CD4-positive, alpha-beta T cell (primary cell): Measurements from ENCODE around the gene PAQR8. TPM values are rescaled to one million over a fixed set of nuclear protein-coding genes. Genes with fewer than 3 reads are reported as not detected.

Experiments
- ATAC-seq: fragments of 200-7000 bp; cut with Tn5 transposase; one replicate; pipeline ENCODE4 v1.10.0; 2022; ENCODE audit warnings: mild to moderate bottlenecking; ENCODE audit not compliant: poor library complexity
- CTCF ChIA-PET: fragments of 350-600 bp; sonication (Branson Sonifier 250); formaldehyde crosslinking; loops from one replicate; lab custom pipeline; 2021; ENCODE audit warnings: antibody characterized with exemption, inconsistent platforms; lab: Charles Lee
- POLR2A ChIA-PET: fragments of 350-600 bp; sonication (Branson Sonifier 250); formaldehyde crosslinking; loops from one replicate; lab custom pipeline; 2021; ENCODE audit warnings: antibody characterized with exemption, inconsistent platforms; lab: Charles Lee
- DNase-seq, 14 experiments: peaks; one replicate each; pipeline ENCODE4 v3.0.0-alpha.2; 2013 to 2020; ENCODE audit warnings: mixed read lengths in 2 of 14
- H3K27ac ChIP-seq, 2 donors: one replicate each; pipeline versions ENCODE4 v1.5.1 to v1.7.0; 2013; ENCODE audit warnings: low read length in 2 of 2, low read depth in 1 of 2, mild to moderate bottlenecking in 1 of 2
- H3K27me3 ChIP-seq, 2 experiments: 1 replicate in 1 of 2; 2 replicates in 1 of 2; pipeline versions ENCODE4 v1.6.1 to v1.7.0; 2013; ENCODE audit warnings: low read length in 2 of 2, control low read depth in 1 of 2, mild to moderate bottlenecking in 1 of 2, moderate library complexity in 1 of 2; ENCODE audit not compliant: insufficient read depth in 2 of 2, control insufficient read depth in 1 of 2
- H3K36me3 ChIP-seq: one replicate; pipeline ENCODE4 v1.6.1; 2013; ENCODE audit warnings: low read length, control low read depth; ENCODE audit not compliant: insufficient read depth
- H3K4me1 ChIP-seq: one replicate; pipeline ENCODE4 v1.6.1; 2013; ENCODE audit warnings: low read length, control low read depth; ENCODE audit not compliant: insufficient read depth
- H3K4me3 ChIP-seq: one replicate; pipeline ENCODE4 v1.5.1; 2013; ENCODE audit warnings: mild to moderate bottlenecking, low read length, moderate library complexity
- H3K9me3 ChIP-seq, 2 experiments: 1 replicate in 1 of 2; 2 replicates in 1 of 2; pipeline versions ENCODE4 v1.6.1 to v1.7.0; 2013; ENCODE audit warnings: low read length in 2 of 2, mild to moderate bottlenecking in 2 of 2, control low read depth in 1 of 2, moderate library complexity in 1 of 2; ENCODE audit not compliant: control insufficient read depth in 1 of 2, insufficient read depth in 1 of 2
- H3K27ac Mint-ChIP-seq: one replicate; pipeline ENCODE4 v1.8.0; 2020; ENCODE audit warnings: mixed read lengths
- H3K27me3 Mint-ChIP-seq: one replicate; pipeline ENCODE4 v1.8.0; 2021; ENCODE audit warnings: mixed read lengths
- H3K36me3 Mint-ChIP-seq: one replicate; pipeline ENCODE4 v1.8.0; 2021; ENCODE audit warnings: low read depth, mixed read lengths
- H3K4me1 Mint-ChIP-seq: one replicate; pipeline ENCODE4 v1.8.0; 2021; ENCODE audit warnings: low read depth, mixed read lengths
- H3K4me3 Mint-ChIP-seq: one replicate; pipeline ENCODE4 v1.8.0; 2020; ENCODE audit warnings: mild to moderate bottlenecking, mixed read lengths
- H3K9me3 Mint-ChIP-seq: one replicate; pipeline ENCODE4 v1.8.0; 2020; ENCODE audit warnings: mixed read lengths
- CTCF ChIP-seq: fragments of 200-600 bp; IDR thresholded peaks from one replicate; pipeline ENCODE4 v1.8.0; 2022; ENCODE audit warnings: antibody characterized with exemption, mild to moderate bottlenecking
- intact Hi-C, 2 experiments: fragments of 100-400 bp; cut with DNase I in 1 of 2; cut with micrococcal nuclease in 1 of 2; formaldehyde crosslinking; loops; one replicate each; pipeline versions ENCODE4 v1.15.1 to v1.9.0; 2023 to 2025; cut with DNase I, micrococcal nuclease
- total RNA-seq, 174 experiments: library from RNA in 2 of 174; stranded (reverse) in 2 of 174; gene quantifications; one replicate each; pipeline ENCODE4 v1.2.3 and lab custom pipeline; 2021 to 2026

PAQR8 gene
- total RNA-seq, 2 experiments from 2014 or later: 1.8 to 1.9 TPM

GRCh38 chr6:52390361-52390727 is 28.4 kb downstream of the PAQR8 start:
- H3K27me3 Mint-ChIP-seq: no peaks in the 10 kb centered on the region
- ATAC-seq (peak; percentile 67), DNase-seq (peak in 13 of 14 experiments; percentile 22 to 91 (median 52))
- peak overlapping the region; percentile 63 to 91 for H3K27ac ChIP-seq
- peaks cover 90% of the 10 kb centered on the region for H3K4me1 Mint-ChIP-seq
- ChIA-PET POLR2A (interaction anchor here (0.7 to 8.2 kb wide), 21 partner anchors 9 to 958 kb away, joined by 3 to 138 read pairs (median 5); partner anchors contain the start of genes EFHC1, ELOVL5, GSTA4 and MCM3), CTCF (interaction anchor here (0.9 to 6.2 kb wide), 11 partner anchors 8 to 186 kb away, joined by 3 to 55 read pairs (median 7); partner anchors contain the start of genes MCM3, PAQR8 and TRAM2)
- peak overlapping the region; percentile 97 for H3K27ac Mint-ChIP-seq
- TF ChIP-seq CTCF: no peak
- H3K36me3 ChIP-seq: no peaks in the 10 kb centered on the region
- no peaks in the 10 kb centered on the region for H3K27me3 ChIP-seq
- intact Hi-C loops: loop anchor here in 1 of 2 experiments (2.0 to 10.0 kb wide), 5 partner anchors 14 to 607 kb away; partner anchors contain the start of genes GSTA4, PAQR8 and TRAM2
- peaks cover 63% of the 10 kb centered on the region for H3K4me1 ChIP-seq
- no peaks in the 10 kb centered on the region for H3K9me3 ChIP-seq
- no peaks in the 10 kb centered on the region for H3K9me3 Mint-ChIP-seq
- peaks cover under 1% of the 10 kb centered on the region for H3K36me3 Mint-ChIP-seq
- peak overlapping the region; percentile 87 for H3K4me3 Mint-ChIP-seq
- H3K4me3 ChIP-seq: peak overlapping the region; percentile 31

GRCh38 chr6:52391599-52391998 is 29.6 kb downstream of the PAQR8 start:
- Histone ChIP-seq H3K4me1 (peaks cover 69% of the 10 kb centered on the region), H3K4me3 (no peak overlapping the region), H3K36me3 (no peaks in the 10 kb centered on the region), H3K9me3 (no peaks in the 10 kb centered on the region), H3K27me3 (no peaks in the 10 kb centered on the region), H3K27ac (peak overlapping the region; percentile 63 to 91)
- CTCF ChIA-PET: interaction anchor here (2.5 to 6.2 kb wide), 5 partner anchors 9 to 106 kb away, joined by 10 to 55 read pairs (median 24); partner anchors contain the start of genes MCM3 and PAQR8
- Mint-ChIP-seq H3K27ac (peak overlapping the region; percentile 97), H3K9me3 (peaks cover 3% of the 10 kb centered on the region), H3K36me3 (peaks cover 4% of the 10 kb centered on the region), H3K4me1 (peaks cover 90% of the 10 kb centered on the region), H3K27me3 (no peaks in the 10 kb centered on the region), H3K4me3 (peak overlapping the region; percentile 46)
- ATAC-seq (no peak), DNase-seq (no peak)
- POLR2A ChIA-PET: interaction anchor here (1.0 to 8.2 kb wide), 8 partner anchors 9 to 116 kb away, joined by 3 to 138 read pairs (median 52); partner anchors contain the start of genes MCM3 and PAQR8
- intact Hi-C loops: loop anchor here in 1 of 2 experiments (2.0 to 10.0 kb wide), 5 partner anchors 15 to 606 kb away; partner anchors contain the start of genes GSTA4, PAQR8 and TRAM2
- TF ChIP-seq CTCF: no peak

GRCh38 chr6:52392944-52393343 is 31.0 kb downstream of the PAQR8 start:
- TF ChIP-seq CTCF: no peak
- CTCF ChIA-PET: interaction anchor here (0.5 kb wide), 1 partner anchor 30 kb away, joined by 3 read pairs; no protein-coding TSS in a partner anchor
- Histone ChIP-seq H3K4me3 (no peak overlapping the region), H3K4me1 (peaks cover 79% of the 10 kb centered on the region), H3K27me3 (no peaks in the 10 kb centered on the region), H3K36me3 (no peaks in the 10 kb centered on the region), H3K9me3 (no peaks in the 10 kb centered on the region), H3K27ac (peak overlapping the region; percentile 16 to 75)
- Mint-ChIP-seq H3K27me3 (no peaks in the 10 kb centered on the region), H3K27ac (peak overlapping the region; percentile 97), H3K36me3 (peaks cover 11% of the 10 kb centered on the region), H3K9me3 (peaks cover 5% of the 10 kb centered on the region), H3K4me3 (peak overlapping the region; percentile 11), H3K4me1 (peaks cover 94% of the 10 kb centered on the region)
- POLR2A ChIA-PET: interaction anchor here (0.9 to 6.3 kb wide), 3 partner anchors 16 to 107 kb away, joined by 4 to 75 read pairs (median 5); partner anchors contain the start of gene MCM3
- peak in 3 of 14 experiments; percentile 17 to 65 (median 55) for DNase-seq
- intact Hi-C loops: loop anchor here in 1 of 2 experiments (5.0 to 10.0 kb wide), 3 partner anchors 86 to 604 kb away; partner anchors contain the start of genes GSTA4 and TRAM2
- ATAC-seq: peak; percentile 19
